COLO829 (cell line): Measurements from ENCODE around the gene SPRR2G.
"Not testable (repeated sequence)": the region's sequence is repeated elsewhere in the genome, so short reads cannot be mapped to it uniquely, and the experiment has no call there.

ENCODE experiments used
- DNase-seq: peaks from one replicate; pipeline ENCODE4 v3.0.0; 2012; ENCODE audit warnings: low spot score

Gene SPRR2G

DNA sequence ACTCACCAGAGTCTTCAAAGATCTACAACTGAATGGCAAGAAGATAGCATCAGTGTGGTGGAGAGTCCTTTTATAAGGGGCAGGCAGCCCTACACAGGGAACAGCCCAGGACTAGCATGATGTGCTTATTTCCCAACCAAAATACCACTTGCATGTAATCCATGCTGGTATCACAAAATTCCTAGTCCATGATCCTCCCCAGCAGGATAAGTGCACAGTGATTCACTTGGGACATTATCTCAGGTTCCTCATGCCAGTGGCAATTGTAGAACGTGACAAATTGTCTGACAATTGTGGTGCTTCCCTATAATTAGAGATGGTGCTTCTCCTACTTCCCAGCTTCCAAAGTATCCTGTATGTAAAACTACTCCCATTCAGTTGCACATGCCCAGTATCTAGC, at the start of gene SPRR2G:
SPRR2G (minus strand) TSS at position 45 of the 400 bp plus-strand sequence. CDS start 780 bp downstream, outside the sequence.
- DNase-seq = no peak

DNA sequence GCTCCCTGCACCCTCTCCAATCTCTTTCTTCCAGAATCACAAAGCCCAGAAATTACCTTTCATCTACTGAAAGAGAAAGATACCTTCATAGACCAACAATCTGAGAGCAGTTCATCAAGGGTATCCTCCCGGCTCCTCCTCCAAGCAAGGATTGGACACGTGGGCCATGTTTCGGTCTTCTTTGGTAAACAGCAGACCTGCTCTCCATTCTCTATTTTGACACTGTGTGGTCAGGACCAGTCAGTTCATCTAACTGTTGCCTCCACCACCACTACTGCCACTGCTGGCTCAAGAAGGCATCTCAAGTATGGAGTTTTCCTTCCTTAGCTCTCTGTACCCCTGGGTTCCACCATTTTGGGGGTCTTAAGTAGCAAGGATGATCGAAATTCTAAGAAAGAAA, 44.5 kb upstream of the SPRR2G start:
- DNase-seq = no peak

DNA sequence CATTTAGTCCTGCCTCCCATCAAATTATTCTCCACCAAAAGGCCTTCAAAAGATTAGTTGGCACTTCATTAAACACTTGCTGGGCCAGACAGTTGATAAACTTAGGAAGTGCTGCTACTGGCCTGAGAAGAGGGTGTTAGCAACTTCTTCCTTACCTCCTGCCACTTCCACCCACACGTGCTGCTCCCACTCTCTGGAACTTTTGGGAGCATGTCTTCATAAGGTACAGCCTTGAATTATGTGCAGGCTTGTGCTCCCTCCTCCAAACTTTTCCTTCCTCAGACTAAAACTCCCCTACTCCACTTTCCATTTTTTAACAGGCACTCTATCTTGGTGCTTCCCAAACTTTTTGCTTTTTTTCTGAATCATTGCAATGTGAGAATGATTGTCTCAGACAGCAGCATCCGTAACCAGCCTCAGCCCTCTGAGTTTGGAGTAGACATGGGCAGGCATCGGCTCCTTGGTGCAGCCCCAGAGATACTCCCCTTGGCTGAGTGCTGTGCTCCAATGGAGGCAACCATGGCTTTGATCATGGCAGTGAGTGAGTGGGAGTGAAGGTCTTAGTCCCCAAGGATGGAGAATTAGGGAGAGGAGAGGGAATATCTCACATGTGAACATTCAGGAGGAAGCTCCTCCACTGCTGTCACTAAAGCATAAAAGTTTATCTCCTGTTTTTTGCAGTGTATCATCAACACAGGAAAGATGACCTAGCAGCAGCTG, 43.8 kb upstream of the SPRR2G start:
- no peak for DNase-seq

DNA sequence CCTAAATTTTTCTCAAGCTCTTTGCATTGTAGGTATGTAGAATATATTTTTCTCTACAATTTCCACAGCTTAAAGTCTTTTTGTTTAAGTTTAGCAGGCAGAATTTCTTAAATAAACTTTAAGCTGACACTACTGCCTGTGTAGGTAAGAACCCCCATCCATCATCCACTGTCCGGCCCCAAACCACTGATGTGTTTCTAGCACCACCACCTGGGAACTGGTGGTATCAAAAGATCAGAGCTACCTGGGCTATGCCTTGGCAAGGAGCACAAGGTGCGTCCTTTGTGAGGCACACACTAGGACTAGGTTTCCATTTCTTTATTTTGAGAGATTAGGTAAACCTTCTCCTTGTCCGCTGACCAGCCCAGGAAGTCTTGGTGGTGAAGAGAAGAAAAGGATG, 42.0 kb upstream of the SPRR2G start:
- DNase-seq = no peak

DNA sequence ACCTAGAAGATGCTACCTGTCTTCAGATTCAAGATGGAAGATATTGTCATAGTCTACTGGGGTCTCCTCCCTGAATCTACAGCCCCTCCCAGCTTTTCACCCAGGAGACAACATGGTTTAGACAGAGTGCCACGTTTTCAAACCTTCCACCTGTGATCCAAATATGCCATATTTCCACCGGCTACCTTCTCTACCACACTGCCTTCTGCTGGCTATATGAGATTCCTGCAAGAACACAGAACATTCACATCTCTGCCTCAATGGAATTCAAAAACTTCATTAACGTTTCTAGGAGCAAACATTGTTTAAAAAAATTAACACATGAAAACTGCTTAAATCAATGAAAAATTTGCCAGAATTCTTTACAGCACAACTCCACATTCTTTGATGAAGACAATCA, 39.7 kb upstream of the SPRR2G start:
- DNase-seq = no peak

DNA sequence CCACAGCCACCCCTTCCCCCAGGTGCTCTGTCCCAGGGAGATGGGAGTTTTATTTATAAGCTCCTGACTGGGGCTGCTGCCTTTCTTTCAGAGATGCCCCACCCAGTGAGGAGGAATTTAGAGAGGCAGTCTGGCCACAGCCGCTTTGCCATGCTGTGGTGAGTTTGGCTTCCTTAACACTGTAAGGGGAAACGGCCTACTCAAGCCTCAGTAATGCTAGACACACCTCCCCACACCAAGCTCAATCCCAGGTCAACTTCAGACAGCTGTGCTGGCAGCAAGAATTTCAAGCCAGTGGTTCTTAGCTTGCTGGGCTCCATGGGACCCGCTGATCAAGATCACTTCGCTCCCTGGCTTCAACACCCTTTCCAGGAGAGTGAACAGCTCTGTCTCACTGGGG, 37.6 kb upstream of the SPRR2G start:
- not testable (repeated sequence) for DNase-seq

GRCh38 chr1:153180556-153180955, 29.9 kb upstream of the SPRR2G start:
- DNase-seq = no peak

- no peak for DNase-seq
Observed at GRCh38 chr1:153178922-153179321, 28.2 kb upstream of the SPRR2G start.

GRCh38 chr1:153174624-153175023, 23.9 kb upstream of the SPRR2G start:
- DNase-seq = no peak

- DNase-seq = no peak
Observed at GRCh38 chr1:153168686-153169085, 18.0 kb upstream of the SPRR2G start.

- DNase-seq = no peak
Observed at GRCh38 chr1:153155541-153155940, 4.9 kb upstream of the SPRR2G start.

- no peak for DNase-seq
Observed at GRCh38 chr1:153152481-153152880, 1.8 kb upstream of the SPRR2G start.

DNA sequence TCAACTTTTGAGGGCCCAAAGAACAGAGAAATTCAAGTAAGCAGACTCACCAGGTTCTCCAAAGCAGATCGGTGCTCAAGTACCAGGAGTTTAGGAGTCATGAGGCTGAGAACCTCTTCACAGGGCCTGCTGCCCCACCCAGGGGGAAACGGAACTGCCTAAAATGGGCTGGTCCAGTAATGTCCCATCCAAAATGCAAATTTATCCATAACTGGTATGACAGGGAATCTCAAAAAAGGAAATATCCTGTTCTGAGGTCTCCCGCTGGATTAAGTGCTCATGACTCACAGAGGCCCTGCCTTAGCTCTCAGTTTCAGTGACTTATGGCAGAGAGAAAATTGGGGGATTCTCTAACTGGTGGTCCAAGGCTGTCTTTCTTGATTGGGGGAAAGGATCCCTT, 9.3 kb downstream of the SPRR2G start:
- DNase-seq = no peak

DNA sequence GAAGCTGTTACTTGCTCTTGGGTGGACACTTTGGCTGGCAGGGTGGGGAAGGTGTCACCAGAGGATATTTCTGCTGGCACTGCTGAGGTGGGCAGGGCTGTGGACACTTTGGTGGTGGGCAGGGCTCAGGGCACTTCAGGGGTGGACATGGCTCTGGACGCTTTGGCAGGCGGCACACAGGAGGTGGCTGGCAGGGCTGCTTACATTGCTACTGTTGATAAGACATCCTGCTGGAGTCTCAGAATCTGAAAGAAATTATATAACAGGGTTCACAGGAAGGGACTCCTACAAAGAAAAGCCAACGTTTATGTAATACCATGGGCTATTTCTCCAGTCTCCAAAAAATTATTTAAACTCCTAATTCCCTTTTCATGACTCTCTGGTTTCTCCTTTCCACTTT, 10.2 kb downstream of the SPRR2G start:
- DNase-seq = no peak

- DNase-seq = no peak
Observed at GRCh38 chr1:153133743-153134142, 16.9 kb downstream of the SPRR2G start.

GRCh38 chr1:153133267-153133666, 17.4 kb downstream of the SPRR2G start:
- no peak for DNase-seq

GRCh38 chr1:153128688-153129087, 22.0 kb downstream of the SPRR2G start:
- not testable (repeated sequence) for DNase-seq

- no peak for DNase-seq
Observed at GRCh38 chr1:153127296-153127695, 23.4 kb downstream of the SPRR2G start.

DNA sequence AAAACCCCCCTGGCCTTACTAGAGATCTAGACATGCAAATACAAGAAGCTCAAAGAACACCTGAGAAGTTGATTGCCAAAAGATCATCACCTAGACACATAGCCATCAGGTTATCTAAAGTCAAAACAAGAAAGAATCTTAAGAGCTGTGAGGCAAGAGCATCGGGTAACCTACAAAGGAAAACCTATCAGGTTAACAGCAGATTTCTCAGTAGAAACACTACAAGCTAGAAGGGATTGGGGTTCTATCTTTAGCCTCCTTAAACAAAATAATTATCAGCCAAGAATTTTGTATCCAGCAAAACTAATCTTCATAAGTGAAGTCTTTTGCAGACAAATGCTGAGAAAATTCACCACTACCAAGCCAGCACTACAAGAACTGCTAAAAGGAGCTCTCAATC, 25.2 kb downstream of the SPRR2G start:
- no peak for DNase-seq

DNA sequence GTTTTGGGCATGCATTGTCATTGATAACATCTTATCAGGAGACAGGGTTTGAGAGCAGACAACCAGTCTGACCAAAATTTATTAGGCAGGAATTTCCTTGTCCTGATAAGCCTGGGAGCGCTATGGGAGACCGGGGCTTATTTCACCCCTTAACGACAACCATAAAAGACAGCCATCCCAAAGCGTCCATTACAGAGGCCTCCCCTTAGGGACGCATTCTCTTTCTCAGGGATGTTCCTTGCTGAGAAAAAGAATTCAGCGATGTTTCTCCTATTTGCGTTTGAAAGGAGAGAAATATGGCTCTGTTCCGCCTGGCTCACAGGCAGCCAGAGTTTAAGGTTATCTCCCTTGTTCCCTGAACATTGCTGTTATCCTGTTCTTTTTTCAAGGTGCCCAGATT, 26.9 kb downstream of the SPRR2G start:
- DNase-seq = not testable (repeated sequence)

DNA sequence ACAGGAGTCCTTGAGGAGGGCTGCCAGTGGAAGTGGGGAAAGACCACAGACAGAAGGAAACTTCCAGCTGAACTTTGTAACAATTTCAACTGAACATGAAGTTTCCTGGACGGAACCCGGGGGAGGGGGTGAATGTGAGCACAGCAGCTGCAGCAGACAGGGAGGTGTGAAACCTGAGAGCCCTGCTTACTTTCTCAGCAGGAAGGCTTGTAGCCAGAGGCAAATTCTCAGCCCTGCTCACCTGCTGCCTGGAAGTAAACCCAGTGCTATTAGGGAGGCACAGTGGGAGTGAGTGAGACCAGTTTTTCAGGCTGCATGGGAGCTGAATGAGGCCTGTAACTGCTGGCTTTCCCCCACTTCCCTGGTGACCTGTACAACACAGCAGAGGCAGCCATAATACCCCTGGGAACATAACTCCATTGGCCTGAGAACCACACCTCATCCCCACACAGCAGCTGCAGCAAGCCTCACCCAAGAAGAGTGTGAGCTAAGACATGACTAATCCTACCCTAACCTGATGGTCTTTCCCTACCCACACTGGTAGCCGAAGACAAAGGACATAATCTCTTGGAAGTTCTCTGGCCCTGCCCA, 27.8 kb downstream of the SPRR2G start:
- DNase-seq = no peak

DNA sequence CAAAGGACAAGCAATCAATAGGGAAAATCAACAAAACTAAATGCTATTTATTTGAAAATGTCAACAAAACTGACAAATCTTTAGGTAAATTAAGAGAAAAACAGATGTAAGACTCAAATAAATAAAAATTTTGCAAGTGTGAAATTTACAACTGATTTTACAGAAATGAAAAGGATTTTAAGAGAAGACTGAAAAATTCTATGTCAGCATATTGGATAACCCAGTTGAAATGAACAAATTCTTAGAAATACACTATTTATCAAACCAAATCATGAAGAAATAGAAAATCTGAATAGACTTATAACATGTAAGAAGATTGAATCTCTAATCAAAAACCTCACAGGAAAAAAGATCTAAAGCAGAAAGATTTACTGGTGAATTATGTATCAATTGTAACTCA, 29.7 kb downstream of the SPRR2G start:
- DNase-seq = no peak

DNA sequence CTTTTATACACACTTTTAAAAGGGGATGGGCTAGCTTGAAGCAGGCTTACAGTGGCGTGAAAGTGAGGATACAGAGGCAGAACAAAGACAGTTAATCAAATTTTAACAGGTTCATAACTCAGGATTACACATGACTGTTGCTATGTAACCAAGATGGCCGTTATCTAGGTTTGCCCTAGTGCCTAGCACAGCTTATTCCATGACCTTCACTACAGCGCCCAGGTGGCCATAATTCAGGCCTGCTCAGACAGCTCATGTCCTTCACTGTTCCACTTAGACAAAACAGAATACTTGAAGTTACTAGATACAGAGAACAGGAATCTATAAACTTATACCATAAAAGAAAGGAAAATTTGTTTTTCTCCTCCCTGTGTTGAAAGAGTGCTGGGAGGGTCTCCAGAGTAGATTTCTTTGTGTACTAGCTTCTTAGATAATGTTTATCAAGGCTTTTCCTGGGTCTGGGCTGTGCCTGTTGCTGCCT, 31.2 kb downstream of the SPRR2G start:
- DNase-seq = no peak

DNA sequence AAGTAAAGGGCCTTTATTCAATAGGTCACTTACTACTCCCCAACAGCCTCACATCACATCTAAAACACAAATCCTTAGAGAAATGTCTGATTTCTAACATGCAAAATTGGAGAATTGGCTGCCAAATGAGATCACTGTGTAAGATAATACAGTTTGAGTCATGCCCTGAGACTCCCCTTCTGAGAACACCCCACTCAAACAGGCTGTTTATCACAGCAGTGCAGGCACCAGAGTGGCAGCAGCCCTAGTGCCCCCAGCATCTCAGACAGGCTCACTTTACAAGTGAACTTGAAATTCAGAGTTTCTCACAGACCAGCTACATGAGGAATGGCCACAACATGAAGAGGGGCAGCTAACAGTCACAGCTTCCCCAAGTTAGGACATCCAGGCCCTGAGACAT, 35.4 kb downstream of the SPRR2G start:
- DNase-seq = not testable (repeated sequence)
